SK-N-MC (cell line): ENCODE measurements around the gene ROS1.

Experiments used
- DNase-seq: peaks from one replicate; pipeline ENCODE4 v3.0.0-alpha.2; 2011; ENCODE audit warnings: low read depth, low spot score
- H3K27ac ChIP-seq: fragments of 200-600 bp; sonication (generic); 2 replicates; pipeline ENCODE4 v1.5.1; 2016; ENCODE audit warnings: mixed run types
- H3K36me3 ChIP-seq: fragments of 200-600 bp; sonication (generic); 2 replicates; pipeline ENCODE4 v1.6.1; 2017; ENCODE audit warnings: antibody characterized with exemption, low read length, mixed read lengths; ENCODE audit not compliant: insufficient read depth
- H3K4me3 ChIP-seq: fragments of 200-600 bp; sonication (generic); 2 replicates; pipeline ENCODE4 v1.5.1; 2016
- H3K9ac ChIP-seq: fragments of 200-600 bp; sonication (generic); 2 replicates; pipeline ENCODE4 v1.8.0; 2017; ENCODE audit warnings: mixed run types, mixed read lengths; ENCODE audit not compliant: insufficient read length
- H3K9me3 ChIP-seq: fragments of 200-600 bp; sonication (generic); 2 replicates; pipeline ENCODE4 v1.6.1; 2017; ENCODE audit warnings: low read depth, mild to moderate bottlenecking, antibody characterized with exemption, low read length, moderate library complexity, mixed read lengths
- EZH2 ChIP-seq: fragments of 200-600 bp; sonication (generic); IDR thresholded peaks from one replicate; pipeline ENCODE4 v1.6.1; 2017; ENCODE audit warnings: antibody characterized with exemption
- FOXP2 ChIP-seq: optimal IDR thresholded peaks from 2 replicates; pipeline ENCODE3; 2011; ENCODE audit warnings: mild to moderate bottlenecking, moderate library complexity; ENCODE audit not compliant: insufficient read depth; ENCODE audit errors: extremely low read length, control extremely low read depth
- POLR2AphosphoS5 ChIP-seq: IDR thresholded peaks from 2 replicates; pipeline ENCODE4 v1.6.1; 2012; ENCODE audit warnings: mild to moderate bottlenecking, low read depth, low read length, borderline replicate concordance

The ROS1 gene

DNA sequence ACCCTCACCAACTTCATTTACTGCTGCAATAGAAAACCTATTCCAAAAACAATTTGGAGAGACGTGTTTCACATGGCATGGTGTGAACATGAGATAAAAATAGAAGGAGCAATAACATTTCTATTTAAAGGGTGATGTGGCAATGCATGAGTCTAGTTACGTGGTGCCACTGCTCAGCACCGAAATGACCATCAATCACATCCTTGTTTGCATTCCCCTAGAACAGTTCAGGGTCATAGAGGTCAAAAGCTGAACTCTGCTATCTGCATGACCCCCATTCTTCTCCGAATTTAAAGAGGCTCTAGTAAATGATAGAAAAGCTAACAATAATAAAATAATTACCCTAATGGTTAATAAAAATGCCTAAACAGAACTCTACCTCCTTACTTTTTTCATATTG lies 29.5 kb downstream of the ROS1 start:
- no peaks in the 10 kb centered on the region for H3K9me3 ChIP-seq
- no peaks in the 10 kb centered on the region for H3K36me3 ChIP-seq
- no peak for DNase-seq
- H3K27ac ChIP-seq: no peak overlapping the region
- TF ChIP-seq POLR2AphosphoS5 (no peak), FOXP2 (no peak), EZH2 (no peak)
- H3K4me3 ChIP-seq: no peak overlapping the region
- no peak overlapping the region for H3K9ac ChIP-seq

DNA sequence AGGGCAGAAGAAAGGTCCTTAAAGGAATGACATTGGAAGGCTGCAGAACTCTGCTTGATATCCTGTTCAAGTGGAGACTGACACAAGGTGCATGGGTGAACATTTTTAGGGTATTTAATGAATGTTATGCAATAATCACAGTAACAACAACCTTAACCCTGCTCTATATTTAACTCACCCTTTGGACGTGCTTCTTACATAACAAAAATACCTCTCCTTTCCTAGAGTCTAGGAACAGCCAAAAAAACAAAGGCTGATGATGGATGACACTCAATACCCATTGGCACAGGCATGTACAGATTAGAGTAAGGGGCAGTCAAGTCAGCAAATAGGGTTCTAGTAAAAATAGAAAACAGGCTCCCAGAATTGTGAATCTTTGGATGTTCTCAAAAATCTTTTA lies 30.6 kb downstream of the ROS1 start:
- Histone ChIP-seq H3K9ac (no peak overlapping the region), H3K4me3 (no peak overlapping the region), H3K27ac (no peak overlapping the region), H3K9me3 (no peaks in the 10 kb centered on the region), H3K36me3 (no peaks in the 10 kb centered on the region)
- DNase-seq: no peak
- TF ChIP-seq FOXP2: no peak
- no peak for TF ChIP-seq EZH2
- no peak for TF ChIP-seq POLR2AphosphoS5

GRCh38 chr6:117393045-117393444 lies 32.7 kb downstream of the ROS1 start:
- Histone ChIP-seq H3K9ac (no peak overlapping the region), H3K36me3 (no peaks in the 10 kb centered on the region), H3K4me3 (no peak overlapping the region), H3K27ac (no peak overlapping the region), H3K9me3 (no peaks in the 10 kb centered on the region)
- no peak for TF ChIP-seq FOXP2
- TF ChIP-seq EZH2: no peak
- no peak for TF ChIP-seq POLR2AphosphoS5
- DNase-seq: no peak

GRCh38 chr6:117391874-117392583 lies 33.7 kb downstream of the ROS1 start:
- no peak for DNase-seq
- Histone ChIP-seq H3K27ac (no peak overlapping the region), H3K9me3 (no peaks in the 10 kb centered on the region), H3K4me3 (no peak overlapping the region), H3K36me3 (no peaks in the 10 kb centered on the region), H3K9ac (no peak overlapping the region)
- TF ChIP-seq POLR2AphosphoS5: no peak
- TF ChIP-seq EZH2: no peak
- no peak for TF ChIP-seq FOXP2

GRCh38 chr6:117389227-117390057 lies 36.3 kb downstream of the ROS1 start:
- no peaks in the 10 kb centered on the region for H3K9me3 ChIP-seq
- no peak for DNase-seq
- TF ChIP-seq FOXP2 (no peak), EZH2 (no peak), POLR2AphosphoS5 (no peak)
- no peak overlapping the region for H3K9ac ChIP-seq
- H3K27ac ChIP-seq: no peak overlapping the region
- no peak overlapping the region for H3K4me3 ChIP-seq
- no peaks in the 10 kb centered on the region for H3K36me3 ChIP-seq

DNA sequence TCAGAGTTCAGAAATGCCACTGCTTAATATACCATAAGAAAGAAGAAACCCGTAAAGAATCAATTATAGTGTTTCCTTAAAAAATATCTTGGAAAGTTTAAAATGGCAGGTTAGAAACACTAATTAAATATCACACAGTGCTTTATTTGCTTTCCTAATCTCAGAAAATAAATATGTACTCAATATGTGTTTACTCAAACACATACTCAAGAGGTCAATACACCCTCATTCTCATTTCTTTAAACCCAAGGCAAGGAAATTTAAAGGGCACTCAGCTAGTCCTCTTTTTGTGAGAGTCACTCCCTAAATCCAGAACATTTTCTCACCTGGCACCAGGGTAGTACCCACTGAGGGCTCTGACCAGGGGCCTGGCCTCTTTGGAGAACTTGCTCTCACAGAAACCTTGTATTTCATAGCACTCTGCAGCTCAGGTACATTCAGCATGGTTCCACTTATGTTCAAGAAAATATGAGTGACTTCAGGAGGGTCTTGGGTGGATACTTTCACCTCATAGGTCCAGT lies 38.2 kb downstream of the ROS1 start:
- Histone ChIP-seq H3K4me3 (no peak overlapping the region), H3K9me3 (no peaks in the 10 kb centered on the region), H3K27ac (no peak overlapping the region), H3K9ac (no peak overlapping the region), H3K36me3 (no peaks in the 10 kb centered on the region)
- DNase-seq: no peak
- TF ChIP-seq EZH2: no peak
- no peak for TF ChIP-seq FOXP2
- no peak for TF ChIP-seq POLR2AphosphoS5

- Histone ChIP-seq H3K4me3 (no peak overlapping the region), H3K9ac (no peak overlapping the region), H3K9me3 (no peaks in the 10 kb centered on the region), H3K27ac (no peak overlapping the region), H3K36me3 (no peaks in the 10 kb centered on the region)
- TF ChIP-seq EZH2 (no peak), FOXP2 (no peak)
- no peak for DNase-seq
These were observed 41.1 kb downstream of the ROS1 start for GRCh38 chr6:117384659-117385058.

GRCh38 chr6:117381749-117382148 lies 44.0 kb downstream of the ROS1 start:
- Histone ChIP-seq H3K4me3 (no peak overlapping the region), H3K27ac (no peak overlapping the region), H3K9ac (no peak overlapping the region), H3K36me3 (no peaks in the 10 kb centered on the region), H3K9me3 (no peaks in the 10 kb centered on the region; the same call in 1 of the 2 replicates)
- no peak for DNase-seq
- TF ChIP-seq FOXP2 (no peak), EZH2 (no peak), POLR2AphosphoS5 (no peak)
